Stimulated activated CD4-positive, alpha-beta T cell treated with anti-CD3 and anti-CD28 coated beads, Interleukin-4, amount 100 ng/mL, for 48 hours (primary cell): Measurements from ENCODE around the gene WFIKKN2.
"Not testable (repeated sequence)": the region's sequence is repeated elsewhere in the genome, so short reads cannot be mapped to it uniquely, and the experiment has no call there.

Experiments used
- DNase-seq, 2 donors: peaks; one replicate each; pipeline ENCODE4 v3.0.0-alpha.2; 2020; ENCODE audit warnings: low read depth in 2 of 2

WFIKKN2 gene

DNA sequence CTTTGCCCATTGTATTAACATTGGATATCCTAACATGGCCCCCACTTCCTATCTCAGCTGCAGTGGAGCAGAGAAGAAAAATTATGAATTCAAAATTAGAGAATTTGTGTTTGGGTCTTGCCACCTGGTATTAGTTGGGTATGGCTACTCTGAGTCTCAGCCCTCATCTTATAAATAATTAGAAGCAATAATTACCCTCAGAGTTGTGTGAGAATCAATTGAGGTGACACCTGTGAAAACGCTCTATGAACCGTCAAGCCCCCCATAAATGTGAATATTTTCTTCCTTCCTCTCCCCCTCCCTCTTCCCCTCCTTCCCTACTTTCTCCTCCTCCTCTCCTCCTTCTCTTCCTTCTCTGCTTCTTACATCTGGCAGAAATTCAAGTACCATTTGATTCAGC lies 39.7 kb downstream of the WFIKKN2 start:
- no peak for DNase-seq

- not testable (repeated sequence) for DNase-seq
Measured at GRCh38 chr17:50877042-50877441, 41.7 kb downstream of the WFIKKN2 start.

- no peak for DNase-seq
Measured at GRCh38 chr17:50877838-50878237, 42.5 kb downstream of the WFIKKN2 start.

GRCh38 chr17:50879086-50879485 lies 43.7 kb downstream of the WFIKKN2 start:
- no peak for DNase-seq

DNA sequence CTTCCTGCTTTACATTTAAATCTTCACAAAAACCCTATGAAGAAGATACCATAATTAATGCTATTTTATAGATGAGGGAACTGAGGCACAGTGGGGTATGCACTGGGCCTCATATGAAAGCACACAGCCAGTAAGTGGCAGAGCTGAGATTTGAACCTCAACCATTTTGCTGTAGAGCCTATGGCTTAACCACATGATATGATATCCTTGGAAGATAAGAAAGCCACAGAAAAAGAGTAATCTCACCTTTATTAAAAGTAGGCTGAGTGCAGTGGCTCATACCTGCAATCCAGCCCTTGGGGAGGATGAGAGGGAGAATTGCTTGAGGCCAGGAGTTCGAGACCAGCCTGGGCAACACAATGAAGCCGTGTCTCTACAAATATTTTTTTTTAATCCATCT lies 45.8 kb downstream of the WFIKKN2 start:
- DNase-seq, result no peak

DNA sequence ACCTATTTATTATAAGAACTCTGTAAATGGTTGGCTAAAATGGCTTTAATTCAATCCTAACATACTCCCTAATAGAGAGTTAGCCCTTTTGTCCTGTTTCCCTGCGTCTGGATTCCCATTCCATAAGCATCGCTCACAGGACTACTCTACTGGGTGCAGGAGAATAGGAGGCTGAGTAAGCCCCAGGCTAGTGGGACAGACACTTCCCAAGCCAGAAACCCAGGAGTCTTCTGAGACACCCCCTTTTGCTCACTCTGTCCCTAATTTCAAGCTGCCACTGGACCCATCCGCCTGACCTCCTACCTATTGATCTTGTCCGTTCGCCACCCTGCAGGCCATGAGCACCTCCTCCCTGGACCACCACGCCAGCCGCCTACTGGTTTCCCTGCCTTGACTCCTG lies 47.5 kb downstream of the WFIKKN2 start:
- no peak for DNase-seq

DNA sequence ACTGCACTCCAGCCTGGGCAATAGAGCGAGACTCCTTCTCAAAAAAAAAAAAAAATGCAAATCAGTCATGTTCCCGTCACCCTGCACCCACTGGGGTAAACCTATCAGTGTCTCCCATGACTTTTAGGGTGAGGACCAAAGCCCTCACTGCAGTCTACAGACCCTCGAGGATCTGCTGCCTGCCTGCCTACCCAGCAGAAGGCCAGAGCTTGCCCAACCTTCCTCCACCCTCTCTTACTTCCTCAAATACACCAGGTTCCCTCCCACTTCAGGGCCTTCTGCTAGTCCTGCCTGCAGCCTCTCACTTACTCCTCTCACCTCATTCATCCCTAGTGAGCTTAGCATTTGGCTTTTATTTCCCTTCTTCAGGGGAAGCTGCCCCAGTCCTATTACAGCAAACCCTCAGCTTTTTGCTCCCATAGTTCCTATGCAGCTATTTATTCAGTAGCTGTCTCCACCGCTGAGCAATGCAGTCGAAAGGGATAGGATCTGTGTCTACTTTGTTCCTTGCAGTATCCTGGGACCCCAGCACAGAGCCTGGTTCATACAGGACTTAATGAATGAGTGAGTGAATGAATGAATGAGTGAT lies 48.6 kb downstream of the WFIKKN2 start:
- DNase-seq, result no peak

GRCh38 chr17:50884439-50885311 lies 49.3 kb downstream of the WFIKKN2 start:
- no peak for DNase-seq

GRCh38 chr17:50887705-50888245 lies 52.4 kb downstream of the WFIKKN2 start:
- no peak for DNase-seq

DNA sequence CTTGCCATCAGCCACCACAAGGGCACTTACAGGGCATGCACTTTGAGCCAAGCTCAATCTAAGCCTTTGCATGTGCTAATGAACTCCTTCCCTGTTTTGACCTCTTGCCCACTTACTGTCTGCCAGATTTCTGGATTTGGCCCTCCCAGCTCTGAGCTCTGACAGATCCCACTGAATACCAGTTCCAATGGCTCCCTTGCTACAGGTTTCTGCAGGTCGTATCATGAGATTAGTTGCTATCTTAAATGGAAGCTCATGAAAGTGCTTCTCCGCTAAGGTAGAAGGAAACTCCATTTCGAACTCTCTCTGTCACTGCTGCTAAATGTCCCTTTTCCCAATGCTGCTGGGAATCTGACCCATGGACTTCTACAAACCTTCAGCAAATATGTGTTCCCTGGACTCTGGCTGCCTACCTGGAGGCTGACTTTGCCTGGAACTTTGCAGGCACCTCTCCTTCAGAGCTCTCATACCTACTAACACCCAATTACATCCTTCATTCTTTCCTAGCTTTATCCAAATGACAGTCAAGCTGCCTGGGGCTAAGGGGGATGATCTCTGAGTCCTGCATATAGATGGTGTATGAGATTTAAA lies 54.2 kb downstream of the WFIKKN2 start:
- DNase-seq, result no peak

DNA sequence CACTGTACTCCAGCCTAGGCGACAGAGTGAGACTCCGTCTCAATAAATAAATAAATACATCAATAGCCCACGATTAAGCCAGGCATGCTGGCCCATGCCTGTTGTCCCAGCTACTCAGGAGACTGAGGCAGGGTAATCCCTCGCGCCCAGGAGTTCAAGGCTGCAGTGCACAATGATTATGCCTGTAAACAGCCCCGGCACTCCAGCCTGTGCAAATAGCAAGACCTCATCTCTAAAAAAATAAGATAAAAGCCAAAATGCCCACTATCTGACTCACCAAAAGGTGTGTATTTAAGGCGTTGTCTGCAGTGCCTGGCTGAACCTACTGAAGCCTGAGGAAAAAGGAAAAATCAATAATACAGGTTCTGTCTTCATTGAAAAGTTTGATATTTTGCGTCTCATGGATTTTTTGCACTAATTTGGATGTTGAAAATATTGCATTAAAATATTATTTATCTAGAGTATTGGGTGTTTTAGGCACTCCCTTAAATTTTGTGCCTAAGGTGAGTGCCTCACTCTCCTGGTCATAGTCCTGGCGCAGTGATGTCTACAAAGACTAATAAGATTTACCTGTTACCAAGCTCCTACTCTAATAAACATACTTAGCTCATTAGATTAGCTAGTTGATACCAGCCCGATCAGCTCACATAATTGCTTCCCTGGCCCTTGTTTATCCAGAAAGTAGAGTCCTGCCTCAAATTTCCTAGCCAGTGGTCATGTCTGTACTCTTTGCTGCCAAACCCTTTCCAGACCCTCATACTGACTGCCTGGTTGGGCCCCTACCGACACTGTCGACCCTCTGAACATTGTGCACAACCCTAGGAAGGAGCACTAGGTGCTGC lies 55.5 kb downstream of the WFIKKN2 start:
- DNase-seq, result no peak

DNA sequence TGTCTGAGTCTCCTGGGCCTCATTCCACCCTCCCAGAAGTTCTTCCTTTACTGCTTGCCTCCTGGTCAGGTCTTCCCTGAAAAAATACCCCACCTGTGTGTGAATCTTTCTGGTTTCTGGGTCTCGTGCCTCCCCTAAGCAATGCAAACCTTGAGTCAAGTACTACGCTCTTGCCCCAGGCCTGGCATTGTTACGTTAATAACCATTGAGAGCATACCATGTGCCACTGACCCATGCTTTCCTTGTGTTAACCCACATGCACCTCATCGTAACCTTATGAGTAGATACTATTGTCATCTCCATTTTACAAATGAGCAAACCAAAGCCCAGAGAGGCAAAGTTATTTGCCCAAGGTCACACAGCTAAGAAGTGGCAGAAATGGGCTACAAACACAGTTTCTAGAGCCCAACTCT lies 56.2 kb downstream of the WFIKKN2 start:
- DNase-seq, result no peak
